Psoas muscle (tissue), 8 donors: Measurements from ENCODE around the gene WIPF3. TPM values are rescaled to one million over a fixed set of nuclear protein-coding genes. Genes with fewer than 3 reads are reported as not detected.

Source experiments
- ATAC-seq, 4 donors: fragments of 200-7000 bp; cut with Tn5 transposase; one replicate each; pipeline ENCODE4 v1.9.1; 2020; ENCODE audit warnings: moderate library complexity in 3 of 4, mild to moderate bottlenecking in 2 of 4
- DNase-seq, 2 donors: peaks; one replicate each; pipeline ENCODE4 v3.0.0-alpha.2; 2020
- H3K27ac ChIP-seq: fragments of 200-600 bp; one replicate; pipeline ENCODE4 v1.8.0; 2022
- H3K27me3 ChIP-seq, 3 donors: fragments of 200-600 bp in 1 of 3; one replicate each; pipeline versions ENCODE4 v1.6.1 to v1.8.0; 2013 to 2022; ENCODE audit warnings: low read length in 2 of 3, mild to moderate bottlenecking in 2 of 3, moderate library complexity in 1 of 3; ENCODE audit not compliant: insufficient read depth in 3 of 3
- H3K36me3 ChIP-seq, 2 donors: fragments of 200-600 bp in 1 of 2; one replicate each; pipeline versions ENCODE4 v1.6.1 to v1.8.0; 2013 to 2022; ENCODE audit warnings: low read depth in 1 of 2, mild to moderate bottlenecking in 1 of 2, moderate library complexity in 1 of 2; ENCODE audit not compliant: insufficient read depth in 1 of 2
- H3K4me1 ChIP-seq: fragments of 200-600 bp; one replicate; pipeline ENCODE4 v1.8.0; 2022
- H3K4me3 ChIP-seq: fragments of 200-600 bp; one replicate; pipeline ENCODE4 v1.8.0; 2022; ENCODE audit warnings: mild to moderate bottlenecking
- H3K9me3 ChIP-seq: fragments of 200-600 bp; one replicate; pipeline ENCODE4 v1.8.0; 2022
- CTCF ChIP-seq: fragments of 200-600 bp; IDR thresholded peaks from one replicate; pipeline ENCODE4 v1.8.0; 2022; ENCODE audit warnings: antibody characterized with exemption
- WGBS, 3 donors: extraction: QIAGEN DNeasy Blood & Tissue Kit; methylation state at CpG; one replicate each; pipeline versions ENCODE4 v1.1.6 to v1.1.7; 2013; 5-methylcytosine and 5-hydroxymethylcytosine counted together
- intact Hi-C, 2 donors: fragments of 100-400 bp; cut with DNase I; formaldehyde crosslinking; loops; one replicate each; pipeline versions ENCODE4 v1.11.0 to v1.14.2; 2022
- polyA plus RNA-seq, 3 donors: library from polyadenylated mRNA; stranded (reverse); fragments of 200-250 nt; gene quantifications; one replicate each; pipeline ENCODE4 v1.2.3, GENCODE V29; 2013
- total RNA-seq, 4 donors: library from RNA; stranded (reverse); fragmentation: NEBNext Ultra II Directional in 2 of 4; extraction: Animal tissue kit (Norgen Biotek cat#: 25700) in 2 of 4; gene quantifications; one replicate each; pipeline versions ENCODE4 v1.2.1 to v1.2.4, GENCODE V29; 2021 to 2023
- donor health status: healthy with polysubstance abuse.
- donor health status: DM: no; HTN: no; CAD: no; lungs with moderate emphysema.
- donor health status: Bipolar disorder and iron deficiency.
- donor health status: healthy.
- donor health status: DM: yes; HTN: yes; CAD: no.
- donor health status: DM: no; HTN: no; CAD: no.
- donor health status: DM: no; HTN: no; CAD: no.
- donor health status: DM: yes; HTN: yes; CAD: no.

Gene WIPF3
- total and polyA plus RNA-seq, 7 donors = 3.3 to 30.7 (median 18.5) TPM

GRCh38 chr7:29871787-29872398, 65.6 kb downstream of the WIPF3 start:
- Histone ChIP-seq H3K27me3 (no peaks in the 10 kb centered on the region), H3K36me3 (peaks cover 0 to 13% of the 10 kb centered on the region in 2 donors), H3K9me3 (no peaks in the 10 kb centered on the region), H3K4me3 (no peak overlapping the region), H3K27ac (peak overlapping the region; percentile 20), H3K4me1 (peaks cover 27% of the 10 kb centered on the region)
- intact Hi-C loops = loop anchor here in 1 of 2 donors (5.0 kb wide), 3 partner anchors 35 to 125 kb away; partner anchors contain the start of gene WIPF3
- no peak for ATAC-seq
- no peak for TF ChIP-seq CTCF
- WGBS, 3 donors = 59 to 71% (median 62%) methylated on average over 5 of the region's 5 CpGs
- no peak for DNase-seq

- no peak for DNase-seq
- Histone ChIP-seq H3K4me1 (peaks cover 15% of the 10 kb centered on the region), H3K4me3 (no peak overlapping the region), H3K27me3 (no peaks in the 10 kb centered on the region), H3K27ac (peak overlapping the region; percentile 55), H3K9me3 (no peaks in the 10 kb centered on the region), H3K36me3 (peaks cover 0 to 28% of the 10 kb centered on the region in 2 donors)
- no peak for ATAC-seq
- intact Hi-C loops = loop anchor here in 1 of 2 donors (5.0 kb wide), 3 partner anchors 36 to 126 kb away; partner anchors contain the start of gene WIPF3
- WGBS, 3 donors = 94 to 97% (median 95%) methylated on average over 4 of the region's 4 CpGs
- TF ChIP-seq CTCF = no peak
Measured at GRCh38 chr7:29873644-29874294, 67.5 kb downstream of the WIPF3 start.

GRCh38 chr7:29875741-29876140, 69.4 kb downstream of the WIPF3 start:
- 91 to 94% (median 92%) methylated on average over 13 of the region's 13 CpGs for WGBS, 3 donors
- ATAC-seq = no peak
- intact Hi-C loops = no loop called here
- no peak for TF ChIP-seq CTCF
- Histone ChIP-seq H3K4me3 (no peak overlapping the region), H3K9me3 (no peaks in the 10 kb centered on the region), H3K27me3 (no peaks in the 10 kb centered on the region), H3K36me3 (peaks cover 0 to 30% of the 10 kb centered on the region in 2 donors), H3K4me1 (peaks cover 21% of the 10 kb centered on the region), H3K27ac (no peak overlapping the region)
- no peak for DNase-seq

- TF ChIP-seq CTCF = no peak
- intact Hi-C loops = no loop called here
Measured at GRCh38 chr7:29877196-29877595, 70.9 kb downstream of the WIPF3 start.

More at GRCh38 chr7:29877196-29877595, 70.9 kb downstream of the WIPF3 start:
- DNase-seq (no peak), ATAC-seq (no peak)
- WGBS, 3 donors = 17 to 23% (median 19%) methylated on average over 3 of the region's 3 CpGs
- Histone ChIP-seq H3K9me3 (no peaks in the 10 kb centered on the region), H3K27ac (no peak overlapping the region), H3K27me3 (no peaks in the 10 kb centered on the region), H3K36me3 (peaks cover 0 to 35% of the 10 kb centered on the region in 2 donors), H3K4me3 (no peak overlapping the region), H3K4me1 (peaks cover 18% of the 10 kb centered on the region)
